HG02623 (cell line): ENCODE results near the gene SEPTIN1.
"Not testable (repeated sequence)": the region's sequence is repeated elsewhere in the genome, so short reads cannot be mapped to it uniquely, and the experiment has no call there.

Experiments used
- ATAC-seq: cut with Tn5 transposase; IDR thresholded peaks from one replicate; pipeline ENCODE4 v1.9.1; 2021; ENCODE audit warnings: moderate library complexity; ENCODE audit not compliant: unreplicated experiment

The SEPTIN1 gene

DNA sequence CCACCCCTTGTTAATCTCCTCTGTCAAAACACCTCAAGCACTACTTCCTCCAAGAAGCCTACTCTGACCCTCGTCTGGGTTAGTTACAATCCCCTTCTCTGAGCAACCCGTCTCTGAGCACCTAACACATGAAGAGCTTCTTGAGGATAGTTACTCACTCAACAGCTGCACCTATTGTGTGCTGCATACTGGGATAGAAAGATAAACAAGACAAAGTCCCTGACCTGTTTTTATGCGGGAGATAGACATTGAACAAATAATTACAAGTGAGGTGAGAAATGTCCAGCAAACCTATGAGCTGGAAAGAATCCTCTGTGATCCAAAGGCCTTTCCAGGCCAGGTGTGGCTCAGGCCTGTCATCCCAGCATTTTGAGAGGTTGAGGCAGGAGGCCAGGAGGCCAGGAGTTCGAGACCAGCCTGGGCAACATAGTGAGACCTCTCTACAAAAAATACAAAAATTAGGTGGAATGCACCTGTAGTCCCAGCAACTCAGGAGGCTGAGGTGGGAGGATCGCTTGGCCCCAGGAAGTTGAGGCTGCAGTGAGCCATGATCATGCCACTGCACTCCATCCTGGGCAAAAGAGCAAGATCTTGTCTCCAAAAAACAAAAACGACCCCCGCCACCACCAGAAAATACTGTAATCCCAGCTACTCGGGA, 19.5 kb upstream of the SEPTIN1 start:
- ATAC-seq, result no peak

DNA sequence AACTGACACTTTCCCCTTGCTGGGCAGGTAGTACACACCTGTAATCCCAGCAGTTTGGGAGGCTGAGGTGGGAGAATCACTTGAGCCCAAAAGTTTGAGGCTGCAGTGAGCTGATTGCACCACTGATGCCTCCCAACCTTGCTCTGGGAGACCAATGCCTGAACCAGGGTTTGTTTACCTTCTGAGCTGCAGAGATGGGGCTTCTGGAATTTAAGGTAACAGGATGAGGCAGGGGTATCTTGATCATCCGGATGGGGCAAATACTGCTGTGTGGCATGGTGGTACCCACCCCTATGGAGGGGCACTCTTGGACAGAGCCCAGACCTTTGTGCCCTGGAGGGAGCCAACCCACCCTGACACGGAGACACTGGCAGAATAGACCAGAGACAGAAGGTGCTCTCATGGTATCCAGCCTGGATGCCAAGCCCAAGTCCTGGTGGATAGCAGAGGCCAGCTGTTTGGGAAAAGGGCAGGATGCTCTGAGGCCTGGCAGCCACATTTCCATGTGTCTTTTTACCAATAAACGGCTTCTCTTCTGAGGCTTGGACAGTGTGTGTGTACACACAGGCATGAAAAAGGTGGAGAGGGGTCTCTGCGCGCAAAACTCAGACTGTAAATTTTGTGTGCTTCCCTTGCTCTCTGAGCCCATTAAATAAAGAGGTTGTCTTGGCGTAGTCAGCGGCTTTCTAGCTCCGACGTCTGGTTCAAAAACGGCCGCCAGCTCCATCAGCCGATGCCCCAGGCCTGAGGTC, 17.2 kb upstream of the SEPTIN1 start:
- ATAC-seq, result no peak

GRCh38 chr16:30398661-30399434, 16.5 kb upstream of the SEPTIN1 start:
- no peak for ATAC-seq

DNA sequence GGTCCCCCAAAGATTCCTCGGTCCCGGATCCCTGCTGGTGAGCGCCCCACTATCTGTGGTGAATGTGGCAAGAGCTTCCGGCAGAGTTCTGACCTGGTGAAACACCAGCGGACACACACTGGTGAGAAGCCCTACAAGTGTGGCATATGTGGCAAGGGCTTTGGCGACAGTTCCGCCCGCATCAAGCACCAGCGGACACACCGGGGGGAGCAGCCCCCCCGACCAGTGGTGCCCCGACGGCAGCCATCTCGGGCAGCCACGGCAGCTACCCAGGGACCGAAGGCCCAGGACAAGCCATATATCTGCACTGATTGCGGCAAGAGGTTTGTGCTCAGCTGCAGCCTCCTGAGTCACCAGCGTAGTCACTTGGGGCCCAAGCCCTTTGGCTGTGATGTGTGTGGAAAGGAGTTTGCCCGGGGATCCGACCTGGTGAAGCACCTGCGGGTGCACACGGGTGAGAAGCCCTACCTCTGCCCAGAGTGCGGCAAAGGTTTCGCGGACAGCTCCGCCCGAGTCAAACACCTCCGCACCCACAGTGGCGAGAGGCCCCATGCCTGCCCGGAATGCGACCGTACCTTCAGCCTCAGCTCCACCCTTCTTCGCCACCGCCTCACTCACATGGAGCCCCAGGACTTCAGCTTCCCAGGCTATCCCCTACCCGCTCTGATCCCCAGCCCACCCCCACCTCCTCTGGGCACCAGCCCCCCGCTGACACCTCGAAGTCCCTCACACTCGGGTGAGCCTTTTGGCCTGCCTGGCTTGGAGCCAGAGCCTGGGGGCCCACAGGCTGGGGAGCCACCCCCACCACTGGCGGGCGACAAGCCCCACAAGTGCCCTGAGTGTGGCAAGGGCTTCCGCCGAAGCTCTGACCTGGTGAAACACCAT, 15.7 kb upstream of the SEPTIN1 start:
- no peak for ATAC-seq

DNA sequence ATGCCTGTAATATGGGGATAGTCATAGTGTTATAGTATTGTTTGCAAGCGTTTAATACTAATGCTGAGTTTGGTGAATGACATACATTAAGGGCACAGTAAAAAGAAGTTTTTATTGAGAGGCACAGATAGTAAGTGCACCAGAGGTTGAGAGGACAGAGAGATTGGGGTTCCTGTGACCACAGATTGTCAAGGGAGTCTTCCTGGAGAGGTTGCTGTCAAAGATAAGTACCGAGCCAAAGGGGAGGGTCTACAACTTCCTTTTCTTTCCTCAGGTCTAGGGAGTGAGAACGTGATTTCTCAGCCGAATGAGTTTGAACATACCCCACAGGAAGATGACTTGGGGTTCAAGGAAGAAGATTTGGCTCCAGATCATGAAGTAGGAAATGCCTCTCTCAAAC, 14.7 kb upstream of the SEPTIN1 start:
- no peak for ATAC-seq

- not testable (repeated sequence) for ATAC-seq
Observed at GRCh38 chr16:30396627-30397026, 14.3 kb upstream of the SEPTIN1 start.

GRCh38 chr16:30395992-30396585, 13.7 kb upstream of the SEPTIN1 start:
- ATAC-seq, result no peak

- peak; percentile 74 for ATAC-seq
Observed at GRCh38 chr16:30395155-30395991, 13.0 kb upstream of the SEPTIN1 start, which contains the start of gene ZNF48. TSS of gene ZNF48 (plus strand) at chr16:30395420. CDS start at chr16:30395795, 375 bp downstream.

DNA sequence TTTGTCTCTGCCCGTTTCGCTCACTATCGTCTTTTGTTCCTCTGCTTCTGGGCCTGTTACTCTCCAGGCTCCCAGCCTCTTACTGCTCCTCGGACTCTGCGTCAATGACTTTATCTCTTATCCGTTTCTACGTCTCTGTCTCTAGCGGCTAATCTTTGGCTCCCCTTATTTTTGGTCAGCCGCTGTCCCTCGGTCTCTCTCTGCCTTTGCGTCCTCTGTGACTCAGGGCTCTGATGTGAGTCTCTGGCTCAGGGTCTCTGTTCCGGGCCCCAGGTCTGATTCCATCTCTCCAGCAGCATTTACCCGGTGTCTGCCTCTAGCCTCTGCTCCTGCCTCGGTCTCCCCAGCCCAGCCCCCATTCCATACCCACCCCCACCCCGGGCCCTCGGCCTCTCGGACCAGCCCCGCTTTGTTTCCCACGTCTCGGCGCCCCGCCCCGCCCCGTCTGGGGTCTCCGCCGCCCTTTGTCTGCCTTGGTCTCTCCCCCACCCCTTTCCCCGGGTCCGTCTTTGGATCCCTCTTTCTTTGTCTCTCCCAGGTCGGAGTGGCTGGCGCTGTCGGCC, 12.3 kb upstream of the SEPTIN1 start:
- ATAC-seq, result no peak

- no peak for ATAC-seq
Observed at GRCh38 chr16:30383521-30383920, 1.2 kb upstream of the SEPTIN1 start.

DNA sequence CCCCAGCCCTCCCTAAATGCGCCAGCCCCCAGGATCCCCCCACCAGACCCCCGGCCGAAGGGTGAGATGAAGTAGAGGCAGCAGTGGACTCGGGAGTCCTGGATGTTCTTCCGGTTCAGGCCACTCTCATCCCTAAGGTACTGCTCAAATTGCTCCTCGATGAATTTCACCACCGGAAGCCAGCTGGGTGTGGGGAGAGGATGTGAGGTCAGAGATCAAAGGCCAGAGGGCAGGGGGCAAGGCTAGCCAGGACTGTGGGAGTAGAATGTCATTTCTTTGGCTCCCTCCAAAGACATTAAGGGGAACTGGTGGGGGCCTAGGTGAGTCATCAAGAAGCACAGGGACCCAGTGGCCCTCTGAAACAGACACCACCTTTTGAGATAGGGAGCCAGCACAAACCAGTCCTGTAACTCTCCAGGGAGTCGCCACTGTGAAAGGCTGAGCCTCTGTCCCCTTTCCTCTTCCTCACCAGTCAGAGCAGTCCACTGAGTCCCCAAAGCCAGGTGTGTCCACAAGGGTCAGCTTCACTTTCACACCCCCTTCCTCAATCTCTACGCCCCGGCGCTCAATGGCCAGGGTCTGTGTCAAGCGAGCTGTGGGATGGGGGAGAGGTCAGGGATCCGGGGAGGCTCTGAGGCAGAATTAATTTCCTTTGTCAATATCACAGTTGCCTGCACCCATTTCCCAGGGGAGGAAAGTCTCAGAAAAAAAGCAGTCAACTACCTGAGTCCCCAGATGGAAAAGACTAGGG, 895 bp downstream of the SEPTIN1 start:
- ATAC-seq, result no peak

DNA sequence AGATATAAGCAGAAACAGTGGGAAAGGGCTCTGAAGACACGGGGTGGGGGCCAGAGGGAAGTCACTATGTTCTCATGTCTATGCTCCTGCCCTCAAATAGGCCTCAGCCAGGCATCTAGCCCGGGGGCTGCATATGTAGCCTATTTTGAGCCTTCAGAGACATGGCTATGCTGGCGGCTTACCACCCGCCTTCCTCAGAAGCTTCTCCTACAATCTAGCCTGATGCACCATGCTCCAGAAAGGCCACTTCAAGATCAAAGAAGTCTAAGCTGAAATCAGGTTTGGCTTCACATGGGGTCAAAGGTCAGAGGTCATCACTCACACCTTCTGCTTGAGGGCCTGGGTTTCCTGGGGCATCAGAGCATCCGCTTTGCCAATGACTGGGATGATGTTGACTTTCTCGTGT, 1.6 kb downstream of the SEPTIN1 start:
- ATAC-seq, result no peak

DNA sequence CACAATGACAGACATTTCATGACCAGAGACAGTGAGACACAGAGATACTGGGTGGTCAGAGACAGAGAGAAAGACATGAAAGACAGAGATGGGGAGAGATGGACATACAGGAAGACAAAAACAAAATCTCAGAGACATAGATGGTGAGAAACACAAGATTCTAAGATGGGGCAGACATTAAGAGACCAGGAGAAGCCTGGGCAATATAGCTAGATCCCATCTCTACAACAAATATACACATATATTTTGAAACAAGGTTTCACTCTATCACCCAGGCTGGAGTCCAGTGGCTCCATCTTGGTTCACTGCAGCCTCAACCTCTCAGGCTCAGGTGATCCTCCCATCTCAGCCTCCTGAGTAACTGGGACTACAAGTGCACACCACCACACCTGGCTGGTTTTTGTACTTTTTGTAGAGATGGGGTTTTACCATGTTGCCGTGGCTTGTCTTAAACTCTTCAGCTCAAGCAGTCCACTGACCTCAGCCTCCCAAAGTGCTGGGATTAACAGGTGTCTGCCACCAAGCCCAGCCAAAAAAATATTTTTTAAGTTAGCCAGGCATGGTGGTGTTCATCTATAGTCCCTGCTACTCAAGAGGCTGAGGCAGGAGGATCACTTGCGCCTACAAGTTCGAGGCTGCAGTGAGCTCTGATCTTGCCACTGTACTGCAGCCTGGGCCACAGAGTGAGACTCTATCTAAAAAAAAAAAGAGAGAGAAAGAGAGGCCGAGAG, 2.1 kb downstream of the SEPTIN1 start:
- ATAC-seq, result no peak

GRCh38 chr16:30379158-30379783, 3.1 kb downstream of the SEPTIN1 start:
- no peak for ATAC-seq

DNA sequence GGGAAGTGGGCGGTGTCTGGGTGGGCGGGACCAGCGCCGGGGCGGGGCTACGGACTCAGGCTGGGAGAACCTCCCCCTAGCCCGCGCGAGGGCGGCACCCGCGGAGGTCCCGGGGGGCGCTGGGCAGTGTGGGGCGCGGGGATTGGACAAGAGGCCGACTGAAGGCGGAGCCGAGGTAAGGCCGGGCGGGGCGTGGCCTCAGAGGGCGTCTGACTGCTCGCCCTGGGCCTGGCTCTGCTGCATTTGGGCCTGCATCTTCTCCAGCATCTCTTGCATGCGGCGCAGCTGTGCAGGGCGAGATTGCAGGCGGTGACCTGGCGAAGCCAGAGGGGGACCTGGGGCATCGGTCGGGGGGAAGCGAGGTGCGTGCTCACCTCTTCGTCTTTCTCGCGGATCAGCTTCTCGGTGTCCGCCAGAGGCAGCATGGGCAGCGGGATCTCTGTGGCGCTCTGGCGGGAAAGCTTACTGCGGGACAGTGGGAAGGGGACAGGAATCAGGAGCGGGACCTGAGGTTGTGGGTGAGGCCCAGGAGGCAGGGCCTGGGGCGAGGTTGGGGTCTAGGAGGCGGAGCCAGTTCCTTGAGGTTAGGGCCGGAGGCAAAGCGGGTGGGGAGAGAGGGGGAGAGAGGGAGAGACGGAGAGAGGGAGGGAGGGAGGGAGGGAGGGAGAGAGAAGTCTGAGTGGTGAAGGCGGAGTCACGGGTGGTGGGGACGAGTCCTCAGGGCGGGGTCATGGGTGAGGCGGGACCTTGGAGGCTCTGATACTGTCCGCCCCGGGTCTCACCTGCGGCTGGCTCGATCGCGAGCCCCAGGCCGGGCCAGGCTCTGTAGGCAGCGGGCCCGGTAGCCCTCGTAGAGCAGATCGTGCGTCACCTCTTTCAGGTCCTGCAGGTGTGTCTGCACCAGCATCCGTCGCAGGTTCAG, 3.9 kb downstream of the SEPTIN1 start:
- ATAC-seq, result peak; percentile 78

DNA sequence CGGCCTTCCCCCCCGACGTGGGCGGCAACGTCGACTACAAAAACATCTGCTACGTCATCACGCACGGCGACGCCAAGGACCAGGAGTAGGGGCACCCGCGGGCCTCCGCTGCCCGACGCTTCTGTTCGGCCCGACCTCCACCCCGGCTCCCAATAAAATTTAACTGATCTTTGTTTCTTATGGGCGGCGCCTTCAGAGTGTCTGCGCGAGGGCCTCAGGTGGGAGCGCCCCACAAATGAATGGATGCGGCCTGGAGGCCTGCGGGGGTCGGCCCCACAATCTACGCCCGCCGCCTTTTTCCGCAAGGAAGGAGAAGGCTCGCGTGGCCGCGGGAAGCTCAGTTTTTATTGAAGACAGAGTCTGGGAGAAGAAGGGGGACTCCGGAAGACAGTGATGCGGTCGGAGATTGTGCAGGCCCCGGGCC, 4.5 kb downstream of the SEPTIN1 start:
- peak; percentile 33 for ATAC-seq
